ENCODE data around the gene CDH10.

Gene CDH10

GRCh38 chr5:24606971-24607370 lies 37.8 kb downstream of the CDH10 start:
- in situ Hi-C loops (cut with MboI; ENCODE audit: low sequenced_read_pairs) = no loop called here

- in situ Hi-C loops (cut with MboI; ENCODE audit: low sequenced_read_pairs) = no loop called here
These were observed 42.6 kb downstream of the CDH10 start for GRCh38 chr5:24602188-24602587.

GRCh38 chr5:24598956-24599355 lies 45.8 kb downstream of the CDH10 start:
- in situ Hi-C loops (cut with MboI; ENCODE audit: low sequenced_read_pairs) = no loop called here

- in situ Hi-C loops (cut with MboI; ENCODE audit: low sequenced_read_pairs) = no loop called here
These were observed 49.4 kb downstream of the CDH10 start for GRCh38 chr5:24595329-24595728.

GRCh38 chr5:24591426-24591825 lies 53.4 kb downstream of the CDH10 start:
- in situ Hi-C loops (cut with MboI; ENCODE audit: low sequenced_read_pairs) = no loop called here

GRCh38 chr5:24589566-24589965 lies 55.2 kb downstream of the CDH10 start:
- in situ Hi-C loops (cut with MboI; ENCODE audit: low sequenced_read_pairs) = no loop called here

GRCh38 chr5:24585751-24586150 lies 59.0 kb downstream of the CDH10 start:
- in situ Hi-C loops (cut with MboI; ENCODE audit: low sequenced_read_pairs) = no loop called here

GRCh38 chr5:24571302-24571701 lies 73.5 kb downstream of the CDH10 start:
- in situ Hi-C loops (cut with MboI; ENCODE audit: low sequenced_read_pairs) = no loop called here

GRCh38 chr5:24566933-24567332 lies 77.8 kb downstream of the CDH10 start:
- in situ Hi-C loops (cut with MboI; ENCODE audit: low sequenced_read_pairs) = no loop called here

- in situ Hi-C loops (cut with MboI; ENCODE audit: low sequenced_read_pairs) = no loop called here
These were observed 89.5 kb downstream of the CDH10 start for GRCh38 chr5:24555229-24555628.

GRCh38 chr5:24547132-24547531 lies 97.6 kb downstream of the CDH10 start:
- in situ Hi-C loops (cut with MboI; ENCODE audit: low sequenced_read_pairs) = no loop called here

- in situ Hi-C loops (cut with MboI; ENCODE audit: low sequenced_read_pairs) = no loop called here
These were observed 105.2 kb downstream of the CDH10 start for GRCh38 chr5:24539613-24540012.

GRCh38 chr5:24538346-24538745 lies 106.4 kb downstream of the CDH10 start:
- in situ Hi-C loops (cut with MboI; ENCODE audit: low sequenced_read_pairs) = no loop called here

- in situ Hi-C loops (cut with MboI; ENCODE audit: low sequenced_read_pairs) = no loop called here
These were observed 109.1 kb downstream of the CDH10 start for GRCh38 chr5:24535646-24536045.

GRCh38 chr5:24530906-24531305 lies 113.9 kb downstream of the CDH10 start:
- in situ Hi-C loops (cut with MboI; ENCODE audit: low sequenced_read_pairs) = no loop called here

- in situ Hi-C loops (cut with MboI; ENCODE audit: low sequenced_read_pairs) = no loop called here
These were observed 119.4 kb downstream of the CDH10 start for GRCh38 chr5:24525414-24525813.

GRCh38 chr5:24512423-24512822 lies 132.4 kb downstream of the CDH10 start:
- in situ Hi-C loops (cut with MboI; ENCODE audit: low sequenced_read_pairs) = no loop called here

- in situ Hi-C loops (cut with MboI; ENCODE audit: low sequenced_read_pairs) = no loop called here
These were observed 134.2 kb downstream of the CDH10 start for GRCh38 chr5:24510523-24510988.

GRCh38 chr5:24509943-24510342 lies 134.8 kb downstream of the CDH10 start:
- in situ Hi-C loops (cut with MboI; ENCODE audit: low sequenced_read_pairs) = no loop called here

GRCh38 chr5:24505258-24505657 lies 139.5 kb downstream of the CDH10 start:
- in situ Hi-C loops (cut with MboI; ENCODE audit: low sequenced_read_pairs) = no loop called here

- in situ Hi-C loops (cut with MboI; ENCODE audit: low sequenced_read_pairs) = no loop called here
These were observed 147.1 kb downstream of the CDH10 start for GRCh38 chr5:24497591-24498157.

- in situ Hi-C loops (cut with MboI; ENCODE audit: low sequenced_read_pairs) = no loop called here
These were observed 147.6 kb downstream of the CDH10 start for GRCh38 chr5:24497145-24497544.

- in situ Hi-C loops (cut with MboI; ENCODE audit: low sequenced_read_pairs) = no loop called here
These were observed 148.5 kb downstream of the CDH10 start for GRCh38 chr5:24496268-24496667.

All from HL-60/S4 (cell line).